HG02852 (cell line): Measurements from ENCODE around the gene TAS2R1.
A peak's percentile ranks its signal among the peaks of the same experiment; 100 is the strongest.

ENCODE experiments used
- ATAC-seq: cut with Tn5 transposase; IDR thresholded peaks from one replicate; pipeline ENCODE4 v1.9.1; 2021; ENCODE audit warnings: mild to moderate bottlenecking, moderate library complexity; ENCODE audit not compliant: unreplicated experiment

Gene TAS2R1

GRCh38 chr5:9630251-9630650 lies at the start of gene TAS2R1:
Gene TAS2R1 (minus strand): TSS chr5:9630351. CDS start chr5:9630032, 319 bp downstream.
- ATAC-seq: no peak

- no peak for ATAC-seq
Observed at GRCh38 chr5:9670371-9670770, 40.2 kb upstream of the TAS2R1 start.

- ATAC-seq: no peak
Observed at GRCh38 chr5:9667906-9668305, 37.8 kb upstream of the TAS2R1 start.

- ATAC-seq: no peak
Observed at GRCh38 chr5:9663891-9664290, 33.7 kb upstream of the TAS2R1 start.

GRCh38 chr5:9661316-9662015 lies 31.3 kb upstream of the TAS2R1 start:
- no peak for ATAC-seq

- ATAC-seq: no peak
Observed at GRCh38 chr5:9658706-9659105, 28.6 kb upstream of the TAS2R1 start.

GRCh38 chr5:9657819-9658218 lies 27.7 kb upstream of the TAS2R1 start:
- ATAC-seq: no peak

GRCh38 chr5:9655641-9656040 lies 25.5 kb upstream of the TAS2R1 start:
- no peak for ATAC-seq

- ATAC-seq: no peak
Observed at GRCh38 chr5:9654886-9655285, 24.7 kb upstream of the TAS2R1 start.

GRCh38 chr5:9653811-9654210 lies 23.7 kb upstream of the TAS2R1 start:
- ATAC-seq: peak; percentile 99

GRCh38 chr5:9653061-9653460 lies 22.9 kb upstream of the TAS2R1 start:
- no peak for ATAC-seq

- no peak for ATAC-seq
Observed at GRCh38 chr5:9652295-9652694, 22.1 kb upstream of the TAS2R1 start.

GRCh38 chr5:9646843-9647242 lies 16.7 kb upstream of the TAS2R1 start:
- ATAC-seq: no peak

- no peak for ATAC-seq
Observed at GRCh38 chr5:9644630-9645029, 14.5 kb upstream of the TAS2R1 start.

GRCh38 chr5:9642621-9643020 lies 12.5 kb upstream of the TAS2R1 start:
- ATAC-seq: no peak

- no peak for ATAC-seq
Observed at GRCh38 chr5:9641806-9642355, 11.7 kb upstream of the TAS2R1 start.

- no peak for ATAC-seq
Observed at GRCh38 chr5:9632495-9632894, 2.3 kb upstream of the TAS2R1 start.

- no peak for ATAC-seq
Observed at GRCh38 chr5:9627541-9627940, 2.6 kb downstream of the TAS2R1 start.

- ATAC-seq: no peak
Observed at GRCh38 chr5:9626955-9627354, 3.2 kb downstream of the TAS2R1 start.

GRCh38 chr5:9625731-9626130 lies 4.4 kb downstream of the TAS2R1 start:
- no peak for ATAC-seq

- no peak for ATAC-seq
Observed at GRCh38 chr5:9625286-9625685, 4.9 kb downstream of the TAS2R1 start.

- ATAC-seq: no peak
Observed at GRCh38 chr5:9624196-9624947, 5.8 kb downstream of the TAS2R1 start.
